CD4-positive, alpha-beta T cell treated with Interleukin-10 for 1 hour (primary cell): ENCODE results near the gene NRTN.
A peak's percentile ranks its signal among the peaks of the same experiment; 100 is the strongest.
"Not testable (repeated sequence)": the region's sequence is repeated elsewhere in the genome, so short reads cannot be mapped to it uniquely, and the experiment has no call there.

Source experiments
- DNase-seq: peaks from one replicate; pipeline ENCODE4 v3.0.0-alpha.2; 2020

The NRTN gene

GRCh38 chr19:5804516-5805461, at the start of gene NRTN:
NRTN (plus strand) TSS chr19:5805067; CDS start chr19:5824166, 19,099 bp downstream.
- DNase-seq: peak; percentile 58

GRCh38 chr19:5762608-5763217, 42.2 kb upstream of the NRTN start:
- DNase-seq: no peak

GRCh38 chr19:5765220-5765619, 39.6 kb upstream of the NRTN start:
- no peak for DNase-seq

GRCh38 chr19:5767949-5768348, 36.9 kb upstream of the NRTN start:
- DNase-seq: no peak

GRCh38 chr19:5772416-5772815, 32.5 kb upstream of the NRTN start:
- no peak for DNase-seq

GRCh38 chr19:5773276-5773675, 31.6 kb upstream of the NRTN start:
- DNase-seq: no peak

GRCh38 chr19:5774921-5775320, 29.9 kb upstream of the NRTN start:
- DNase-seq: no peak

GRCh38 chr19:5775668-5776309, 29.1 kb upstream of the NRTN start:
- DNase-seq: no peak

GRCh38 chr19:5778402-5778801, 26.5 kb upstream of the NRTN start:
- no peak for DNase-seq

GRCh38 chr19:5780916-5781315, 24.0 kb upstream of the NRTN start:
- DNase-seq: not testable (repeated sequence)

- no peak for DNase-seq
Measured at GRCh38 chr19:5782322-5782721, 22.5 kb upstream of the NRTN start.

- DNase-seq: no peak
Measured at GRCh38 chr19:5782945-5783919, 21.6 kb upstream of the NRTN start.

- DNase-seq: no peak
Measured at GRCh38 chr19:5784581-5785147, 20.2 kb upstream of the NRTN start, which contains the start of gene PRR22. PRR22 (minus strand) TSS chr19:5784746; CDS start chr19:5784660, 86 bp downstream.

GRCh38 chr19:5785423-5785822, 19.4 kb upstream of the NRTN start:
- DNase-seq: no peak

- no peak for DNase-seq
Measured at GRCh38 chr19:5786593-5787408, 18.1 kb upstream of the NRTN start.

- no peak for DNase-seq
Measured at GRCh38 chr19:5787409-5788182, 17.3 kb upstream of the NRTN start.

- DNase-seq: no peak
Measured at GRCh38 chr19:5788422-5788821, 16.4 kb upstream of the NRTN start.

- no peak for DNase-seq
Measured at GRCh38 chr19:5789351-5789761, 15.5 kb upstream of the NRTN start.

GRCh38 chr19:5789886-5790558, 14.8 kb upstream of the NRTN start:
- DNase-seq: no peak
